ENCODE measurements around the gene BMP3.

BMP3 gene

DNA sequence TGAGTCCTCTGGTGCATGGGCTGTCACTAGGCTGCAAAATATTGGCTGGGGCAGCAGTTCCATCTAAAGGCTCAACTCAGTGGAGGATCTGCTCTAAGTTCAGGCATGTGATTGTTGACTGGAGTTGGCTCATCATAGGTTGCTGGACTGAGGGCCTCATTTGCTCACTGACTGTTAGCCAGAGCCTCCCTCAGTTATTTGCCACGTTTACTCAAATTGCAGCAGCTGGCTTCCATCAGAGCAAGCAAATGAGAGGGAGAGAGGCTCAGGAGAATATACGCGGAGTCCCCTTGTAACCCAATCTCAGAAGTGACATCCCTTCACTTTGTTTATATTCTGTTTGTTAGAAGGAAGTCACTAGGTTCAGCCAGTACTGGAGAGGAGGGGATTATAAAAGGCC is 54.1 kb downstream of the BMP3 start:
- H3K27me3 ChIP-seq (replicated peaks; ENCODE audit: control insufficient read depth, insufficient read depth, low read length): no peaks in the 10 kb centered on the region
- H3K9me3 ChIP-seq (ENCODE audit: control insufficient read depth, low read length): no peaks in the 10 kb centered on the region
- no peak overlapping the region for H3K9ac ChIP-seq (ENCODE audit: low read length)
- peak; percentile 11 for DNase-seq (ENCODE audit: low read depth)
- H3K4me1 ChIP-seq (ENCODE audit: control insufficient read depth, insufficient read depth, low read length): peaks cover 12% of the 10 kb centered on the region
- H3K4me3 ChIP-seq (ENCODE audit: low read length): no peak overlapping the region
- no peaks in the 10 kb centered on the region for H3K36me3 ChIP-seq (ENCODE audit: control insufficient read depth, insufficient read depth, low read length, severe bottlenecking)

DNA sequence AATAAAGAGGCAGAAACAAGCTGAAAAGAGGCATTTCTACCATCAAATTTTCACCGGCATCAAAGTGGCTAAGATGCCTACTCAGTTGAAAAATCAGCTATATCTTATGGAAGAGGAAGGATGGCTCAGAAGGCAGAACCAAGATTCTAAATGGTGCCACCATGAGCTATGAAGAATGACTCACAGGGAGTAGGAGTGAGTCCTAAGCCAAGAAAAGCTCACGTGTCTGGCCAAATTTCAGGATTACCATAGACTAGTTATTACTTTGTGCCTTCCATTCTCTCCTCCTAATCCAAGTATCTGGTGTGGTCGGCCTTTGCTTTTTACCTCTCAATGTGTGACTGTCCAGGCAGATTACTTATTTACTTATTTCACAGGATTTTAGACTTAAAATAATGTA is 54.8 kb downstream of the BMP3 start:
- H3K4me1 ChIP-seq (ENCODE audit: control insufficient read depth, insufficient read depth, low read length): peaks cover 12% of the 10 kb centered on the region
- peak; percentile 15 for DNase-seq (ENCODE audit: low read depth)
- no peaks in the 10 kb centered on the region for H3K27me3 ChIP-seq (replicated peaks; ENCODE audit: control insufficient read depth, insufficient read depth, low read length)
- no peaks in the 10 kb centered on the region for H3K9me3 ChIP-seq (ENCODE audit: control insufficient read depth, low read length)
- no peaks in the 10 kb centered on the region for H3K36me3 ChIP-seq (ENCODE audit: control insufficient read depth, insufficient read depth, low read length, severe bottlenecking)
- no peak overlapping the region for H3K9ac ChIP-seq (ENCODE audit: low read length)
- H3K4me3 ChIP-seq (ENCODE audit: low read length): no peak overlapping the region

DNA sequence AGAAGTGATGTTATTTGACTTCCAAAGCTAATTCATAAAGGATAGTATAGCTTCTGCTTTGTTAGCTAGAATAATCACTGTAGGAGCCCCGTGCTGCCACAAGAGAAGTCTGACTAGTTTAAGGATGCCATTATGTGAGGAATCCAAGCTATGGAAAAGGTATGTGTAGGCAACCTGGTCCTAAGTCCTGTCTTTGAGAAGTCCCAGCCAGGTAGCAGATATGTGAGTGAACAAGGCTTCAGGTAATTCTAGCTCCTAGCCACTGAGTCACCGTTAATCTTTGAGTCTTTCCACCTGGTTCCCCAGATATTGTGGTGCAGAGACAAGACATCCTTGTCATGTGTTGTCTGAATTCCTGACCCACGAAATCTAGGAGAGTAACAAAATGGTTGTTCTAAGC is 55.5 kb downstream of the BMP3 start:
- Histone ChIP-seq H3K9me3 (ENCODE audit: control insufficient read depth, low read length) (no peaks in the 10 kb centered on the region), H3K9ac (ENCODE audit: low read length) (no peak overlapping the region), H3K4me1 (ENCODE audit: control insufficient read depth, insufficient read depth, low read length) (peaks cover 12% of the 10 kb centered on the region), H3K36me3 (ENCODE audit: control insufficient read depth, insufficient read depth, low read length, severe bottlenecking) (no peaks in the 10 kb centered on the region), H3K4me3 (ENCODE audit: low read length) (no peak overlapping the region), H3K27me3 (replicated peaks; ENCODE audit: control insufficient read depth, insufficient read depth, low read length) (no peaks in the 10 kb centered on the region)
- DNase-seq (ENCODE audit: low read depth): no peak

DNA sequence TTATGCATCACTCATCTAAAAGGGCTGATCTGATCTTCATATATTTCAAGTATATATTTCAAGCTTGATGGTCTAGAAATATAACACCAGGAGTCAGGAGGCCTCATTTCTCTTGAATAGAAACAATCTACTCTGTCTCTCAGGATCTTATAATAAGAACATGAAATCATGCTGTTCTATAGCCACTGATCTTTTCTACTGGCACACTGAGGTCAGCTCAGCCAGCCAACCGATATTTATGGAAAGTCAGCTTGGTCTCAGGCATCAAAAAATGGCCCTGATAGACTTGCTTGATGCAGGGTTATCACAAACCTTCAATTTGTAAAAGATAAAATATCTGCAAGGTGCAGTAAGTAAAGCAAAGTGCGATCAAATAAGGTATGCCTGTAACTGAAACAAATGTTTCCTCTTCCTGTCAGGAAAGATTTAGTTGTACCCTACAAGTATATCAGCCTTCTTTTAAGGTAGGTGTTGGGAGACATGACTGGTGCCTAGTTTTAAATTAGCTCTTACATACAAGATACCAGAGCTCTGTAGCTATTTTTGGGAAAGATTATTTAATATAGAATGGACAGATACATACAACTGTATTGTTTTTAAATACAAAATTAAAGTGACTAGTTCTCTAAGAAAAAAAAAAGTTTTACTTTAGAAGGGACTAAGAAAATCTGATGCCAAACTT is 63.4 kb downstream of the BMP3 start:
- H3K36me3 ChIP-seq (ENCODE audit: control insufficient read depth, insufficient read depth, low read length, severe bottlenecking): no peaks in the 10 kb centered on the region
- H3K9me3 ChIP-seq (ENCODE audit: control insufficient read depth, low read length): no peaks in the 10 kb centered on the region
- H3K4me1 ChIP-seq (ENCODE audit: control insufficient read depth, insufficient read depth, low read length): no peaks in the 10 kb centered on the region
- no peaks in the 10 kb centered on the region for H3K27me3 ChIP-seq (replicated peaks; ENCODE audit: control insufficient read depth, insufficient read depth, low read length)
- H3K9ac ChIP-seq (ENCODE audit: low read length): no peak overlapping the region
- H3K4me3 ChIP-seq (ENCODE audit: low read length): no peak overlapping the region
- DNase-seq (ENCODE audit: low read depth): no peak

DNA sequence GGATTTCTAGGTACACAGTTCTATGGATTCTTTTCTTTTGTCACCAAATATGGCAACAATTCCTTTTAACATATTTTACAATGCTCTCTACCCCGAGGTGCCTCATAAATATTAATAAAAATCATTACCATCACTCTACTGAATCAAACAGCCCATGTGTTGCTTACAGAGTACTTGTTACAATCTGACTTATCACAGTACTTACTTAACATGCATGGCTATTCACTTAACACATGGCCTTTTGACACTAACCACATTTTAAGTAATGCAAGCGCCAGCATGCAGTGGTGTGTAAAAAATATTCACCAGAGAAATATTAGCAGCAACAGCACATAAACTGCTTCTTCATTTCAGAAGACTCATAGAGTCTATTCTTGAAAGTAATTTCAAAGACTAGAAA is 64.9 kb downstream of the BMP3 start:
- no peaks in the 10 kb centered on the region for H3K4me1 ChIP-seq (ENCODE audit: control insufficient read depth, insufficient read depth, low read length)
- no peaks in the 10 kb centered on the region for H3K9me3 ChIP-seq (ENCODE audit: control insufficient read depth, low read length)
- no peak overlapping the region for H3K4me3 ChIP-seq (ENCODE audit: low read length)
- H3K36me3 ChIP-seq (ENCODE audit: control insufficient read depth, insufficient read depth, low read length, severe bottlenecking): no peaks in the 10 kb centered on the region
- no peaks in the 10 kb centered on the region for H3K27me3 ChIP-seq (replicated peaks; ENCODE audit: control insufficient read depth, insufficient read depth, low read length)
- H3K9ac ChIP-seq (ENCODE audit: low read length): no peak overlapping the region
- DNase-seq (ENCODE audit: low read depth): no peak

DNA sequence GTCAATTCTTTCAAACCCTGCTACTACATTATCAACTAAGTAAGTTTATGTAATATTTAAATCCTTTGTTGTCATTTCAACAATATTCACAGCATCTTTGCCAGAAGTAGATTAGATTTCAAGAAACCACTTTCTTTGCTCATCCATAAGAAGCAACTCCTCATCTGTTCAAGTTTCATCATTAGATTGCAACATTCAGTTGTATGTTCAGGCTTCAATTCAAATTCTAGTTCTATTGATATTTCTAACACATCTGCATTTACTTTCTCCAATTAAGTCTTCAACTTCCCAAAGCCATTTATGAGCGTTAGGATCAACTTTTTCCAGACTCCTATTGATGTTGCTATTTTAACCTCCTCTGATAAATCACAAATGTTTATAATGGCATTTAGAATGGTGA is 66.1 kb downstream of the BMP3 start:
- Histone ChIP-seq H3K4me3 (ENCODE audit: low read length) (no peak overlapping the region), H3K9me3 (ENCODE audit: control insufficient read depth, low read length) (no peaks in the 10 kb centered on the region), H3K9ac (ENCODE audit: low read length) (no peak overlapping the region), H3K4me1 (ENCODE audit: control insufficient read depth, insufficient read depth, low read length) (no peaks in the 10 kb centered on the region), H3K27me3 (replicated peaks; ENCODE audit: control insufficient read depth, insufficient read depth, low read length) (no peaks in the 10 kb centered on the region), H3K36me3 (ENCODE audit: control insufficient read depth, insufficient read depth, low read length, severe bottlenecking) (no peaks in the 10 kb centered on the region)
- DNase-seq (ENCODE audit: low read depth): peak; percentile 80

DNA sequence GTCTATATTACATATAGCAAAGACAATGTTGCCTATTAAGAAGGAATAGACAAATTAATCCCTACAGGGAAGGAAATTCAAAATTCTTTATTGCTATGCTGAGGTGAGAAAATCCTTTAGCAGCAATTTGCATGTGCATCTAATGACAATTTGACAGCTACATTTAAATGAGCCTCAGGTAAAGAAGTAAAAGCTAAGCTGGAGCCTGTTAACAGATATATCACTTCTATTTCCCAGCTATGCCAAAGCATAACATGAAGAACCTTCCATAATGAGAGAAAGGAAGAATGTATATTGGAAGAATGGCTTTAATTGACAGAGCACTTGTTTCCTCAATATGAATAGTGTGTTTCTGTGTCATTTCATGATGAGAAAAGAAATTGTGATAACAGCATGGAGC is 71.6 kb downstream of the BMP3 start:
- DNase-seq (ENCODE audit: low read depth): no peak
- Histone ChIP-seq H3K9me3 (ENCODE audit: control insufficient read depth, low read length) (no peaks in the 10 kb centered on the region), H3K27me3 (replicated peaks; ENCODE audit: control insufficient read depth, insufficient read depth, low read length) (no peaks in the 10 kb centered on the region), H3K4me3 (ENCODE audit: low read length) (no peak overlapping the region), H3K36me3 (ENCODE audit: control insufficient read depth, insufficient read depth, low read length, severe bottlenecking) (no peaks in the 10 kb centered on the region), H3K9ac (ENCODE audit: low read length) (no peak overlapping the region), H3K4me1 (ENCODE audit: control insufficient read depth, insufficient read depth, low read length) (no peaks in the 10 kb centered on the region)

DNA sequence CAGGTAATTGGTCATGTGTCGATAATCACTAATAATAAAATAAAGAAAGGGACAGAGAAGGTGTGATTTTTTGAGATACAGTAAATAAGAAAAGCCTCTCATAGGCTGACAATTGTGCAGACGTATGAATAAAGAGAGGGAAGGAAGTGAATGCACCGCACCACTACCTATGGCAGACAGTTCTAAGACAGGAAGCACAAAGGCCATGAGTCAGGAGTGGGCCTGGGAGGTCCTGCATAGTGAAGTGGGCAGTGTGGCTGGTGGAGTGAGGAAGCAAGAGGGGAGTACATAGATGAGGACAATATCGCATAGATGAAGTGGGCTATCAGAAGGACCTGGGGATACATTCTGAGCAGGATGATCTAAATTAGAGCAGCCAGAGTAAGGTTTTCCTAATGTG is 75.6 kb downstream of the BMP3 start:
- H3K27me3 ChIP-seq (replicated peaks; ENCODE audit: control insufficient read depth, insufficient read depth, low read length): no peaks in the 10 kb centered on the region
- no peaks in the 10 kb centered on the region for H3K36me3 ChIP-seq (ENCODE audit: control insufficient read depth, insufficient read depth, low read length, severe bottlenecking)
- no peak for DNase-seq (ENCODE audit: low read depth)
- H3K9ac ChIP-seq (ENCODE audit: low read length): no peak overlapping the region
- no peak overlapping the region for H3K4me3 ChIP-seq (ENCODE audit: low read length)
- no peaks in the 10 kb centered on the region for H3K4me1 ChIP-seq (ENCODE audit: control insufficient read depth, insufficient read depth, low read length)
- no peaks in the 10 kb centered on the region for H3K9me3 ChIP-seq (ENCODE audit: control insufficient read depth, low read length)

All from adipocyte (in vitro differentiated cells).